Smooth muscle cell of bladder (primary cell): ENCODE results near the gene CLDND1. TPM values are rescaled to one million over a fixed set of nuclear protein-coding genes. Genes with fewer than 3 reads are reported as not detected.

Source experiments
- total RNA-seq: library from RNA; depleted of rRNA; stranded (reverse); fragments of >200 nt; gene quantifications from 2 replicates; pipeline ENCODE4 v1.2.3, GENCODE V29; 2014

Gene CLDND1
- total RNA-seq: 62.6 and 83.1 TPM in 2 replicates

DNA sequence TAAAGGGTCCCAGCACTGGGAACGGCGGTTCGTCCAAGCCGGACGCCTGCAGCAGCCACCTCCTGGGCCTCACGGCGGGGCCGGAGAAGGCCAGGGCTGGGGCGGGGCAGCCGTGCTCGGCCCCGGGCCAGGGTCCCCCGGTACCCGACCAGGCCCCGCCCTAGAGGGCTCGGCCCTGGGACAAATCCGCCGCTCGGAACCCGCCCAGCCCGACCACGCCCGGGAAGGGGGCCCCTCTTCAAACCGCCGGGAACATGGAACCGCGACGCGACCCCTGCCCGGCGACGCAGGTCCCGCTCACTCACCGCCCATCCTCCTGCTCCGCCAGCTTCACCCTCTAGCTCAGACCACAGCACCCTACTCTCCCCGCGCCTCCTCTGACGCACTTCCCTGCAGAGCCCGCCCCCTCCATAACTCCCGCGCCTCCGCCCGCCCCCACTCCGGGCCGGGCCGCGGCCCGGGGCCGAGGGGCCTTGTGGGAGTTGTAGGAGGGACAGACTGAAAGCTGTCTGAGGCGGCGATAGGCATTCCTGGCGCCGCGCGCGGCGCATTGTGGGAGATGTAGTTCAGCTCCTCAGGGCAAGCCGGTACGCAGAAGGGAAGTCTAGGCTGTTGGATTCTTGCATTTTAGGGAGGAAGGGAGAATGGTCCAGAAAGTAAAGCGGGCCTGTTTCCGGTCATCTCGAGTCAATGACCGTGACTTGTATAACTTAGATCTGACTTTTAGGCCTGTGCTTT is at the start of gene CLDND1:
CLDND1 (minus strand) TSS at position 359 of the 738 bp plus-strand sequence. CDS start 1,478 bp downstream, outside the sequence.

DNA sequence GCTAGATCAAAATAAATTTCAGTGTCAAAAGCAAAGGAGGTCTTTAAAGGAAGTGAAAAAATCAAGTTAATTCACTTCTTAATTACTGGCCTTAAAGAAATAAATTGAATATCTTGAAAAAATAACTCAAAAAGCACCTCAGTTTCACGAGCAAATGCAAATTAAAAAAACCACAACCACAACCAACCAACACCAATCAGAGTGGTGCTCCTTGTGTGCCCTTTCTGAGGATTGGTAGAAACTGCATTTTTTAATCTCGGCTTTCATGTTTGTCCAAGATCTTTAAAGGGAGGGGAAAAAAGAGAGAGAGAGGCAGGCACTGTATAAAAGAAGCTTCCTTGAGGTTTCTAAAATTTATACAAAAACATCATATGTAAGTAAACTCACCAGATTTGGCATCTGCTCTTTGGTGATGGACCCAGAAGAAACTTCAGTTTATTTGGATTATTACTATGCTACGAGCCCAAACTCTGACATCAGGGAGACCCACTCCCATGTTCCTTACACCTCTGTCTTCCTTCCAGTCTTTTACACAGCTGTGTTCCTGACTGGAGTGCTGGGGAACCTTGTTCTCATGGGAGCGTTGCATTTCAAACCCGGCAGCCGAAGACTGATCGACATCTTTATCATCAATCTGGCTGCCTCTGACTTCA is 9.0 kb upstream of the CLDND1 start, which contains the start of gene GPR15:
GPR15 (plus strand) TSS at position 357 of the 653 bp plus-strand sequence; CDS start at position 413, 56 bp downstream.

DNA sequence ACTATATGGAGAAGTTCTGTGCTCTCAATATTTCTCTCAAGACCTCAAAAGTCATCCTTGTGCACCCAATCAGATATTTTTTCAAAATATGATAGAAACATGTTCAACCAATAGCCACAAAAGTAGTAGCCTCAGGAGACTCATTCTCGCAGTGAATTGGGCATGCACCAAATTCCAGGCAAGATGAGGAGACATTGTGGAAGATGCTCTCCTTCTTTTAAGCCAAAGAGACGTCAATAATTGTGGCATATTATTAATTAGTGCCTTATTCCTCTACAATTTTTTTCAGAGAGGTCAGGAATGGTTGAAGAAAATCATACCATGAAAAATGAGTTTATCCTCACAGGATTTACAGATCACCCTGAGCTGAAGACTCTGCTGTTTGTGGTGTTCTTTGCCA is 25.3 kb downstream of the CLDND1 start, which contains the start of gene OR5K2:
OR5K2 (plus strand) TSS at position 301 of the 400 bp plus-strand sequence; CDS start at position 301, 0 bp downstream.

Other genes starting within 250 kb of the CLDND1 start
- gene OR5H2, start 240.4 kb downstream of the CLDND1 start, total RNA-seq: not detected in 2 replicates
- not detected in 2 replicates for gene OR5K4, start 169.0 kb downstream of the CLDND1 start, total RNA-seq
- gene OR5K3, start 132.2 kb downstream of the CLDND1 start, total RNA-seq: not detected in 2 replicates
- not detected in 2 replicates for gene OR5K1, start 59.7 kb downstream of the CLDND1 start, total RNA-seq
- gene OR5K2, start 25.2 kb downstream of the CLDND1 start, total RNA-seq: not detected in 2 replicates
- gene GPR15, start 9.1 kb upstream of the CLDND1 start, total RNA-seq: not detected in 2 replicates
- 19.9 and 30.4 TPM in 2 replicates for gene CPOX, start 70.7 kb upstream of the CLDND1 start, total RNA-seq
- gene ST3GAL6, start 240.4 kb upstream of the CLDND1 start, total RNA-seq: 4.8 and 15.6 TPM in 2 replicates